Measurements from ENCODE around the gene MS4A8. TPM values are rescaled to one million over a fixed set of nuclear protein-coding genes. Genes with fewer than 3 reads are reported as not detected.

The MS4A8 gene
- total RNA-seq, 1 donor from 2014 or later = not detected

- no peak overlapping the region for H3K4me3 Mint-ChIP-seq (ENCODE audit: unreplicated experiment)
- peaks cover 15% of the 10 kb centered on the region for H3K27me3 Mint-ChIP-seq (ENCODE audit: unreplicated experiment)
- no peak overlapping the region for H3K27ac Mint-ChIP-seq (ENCODE audit: unreplicated experiment)
These were observed 20.0 kb downstream of the MS4A8 start for GRCh38 chr11:60719391-60719790.

GRCh38 chr11:60720460-60720859, 21.0 kb downstream of the MS4A8 start:
- no peaks in the 10 kb centered on the region for H3K9me3 Mint-ChIP-seq (ENCODE audit: unreplicated experiment)
- no peaks in the 10 kb centered on the region for H3K4me1 Mint-ChIP-seq (ENCODE audit: unreplicated experiment)
- H3K27ac Mint-ChIP-seq (ENCODE audit: unreplicated experiment) = no peak overlapping the region
- DNase-seq (ENCODE audit: extremely low spot score, unreplicated experiment) = no peak
- no peaks in the 10 kb centered on the region for H3K36me3 Mint-ChIP-seq (ENCODE audit: unreplicated experiment)
- no peak overlapping the region for H3K4me3 Mint-ChIP-seq (ENCODE audit: unreplicated experiment)
- TF ChIP-seq CTCF (IDR thresholded peaks at IDR 0.05) = no peak
- H3K27me3 Mint-ChIP-seq (ENCODE audit: unreplicated experiment) = peaks cover 15% of the 10 kb centered on the region

More at GRCh38 chr11:60719391-60719790, 20.0 kb downstream of the MS4A8 start:
- Mint-ChIP-seq H3K4me1 (ENCODE audit: unreplicated experiment) (no peaks in the 10 kb centered on the region), H3K9me3 (ENCODE audit: unreplicated experiment) (no peaks in the 10 kb centered on the region), H3K36me3 (ENCODE audit: unreplicated experiment) (no peaks in the 10 kb centered on the region)
- no peak for DNase-seq (ENCODE audit: extremely low spot score, unreplicated experiment)
- no peak for TF ChIP-seq CTCF (IDR thresholded peaks at IDR 0.05)

GRCh38 chr11:60724420-60724819, 25.0 kb downstream of the MS4A8 start, which contains the start of gene MS4A18:
Gene MS4A18 (plus strand): TSS chr11:60724720.
- H3K4me3 Mint-ChIP-seq (ENCODE audit: unreplicated experiment) = no peak within 1 kb of the TSS
- peaks cover 16% of the 10 kb centered on the region for H3K27me3 Mint-ChIP-seq (ENCODE audit: unreplicated experiment)
- TF ChIP-seq CTCF (IDR thresholded peaks at IDR 0.05) = no peak
- no peaks in the 10 kb centered on the region for H3K4me1 Mint-ChIP-seq (ENCODE audit: unreplicated experiment)
- no peak for DNase-seq (ENCODE audit: extremely low spot score, unreplicated experiment)
- H3K9me3 Mint-ChIP-seq (ENCODE audit: unreplicated experiment) = no peaks in the 10 kb centered on the region
- no peak within 1 kb of the TSS for H3K27ac Mint-ChIP-seq (ENCODE audit: unreplicated experiment)
- H3K36me3 Mint-ChIP-seq (ENCODE audit: unreplicated experiment) = no peaks in the 10 kb centered on the region

- TF ChIP-seq CTCF (IDR thresholded peaks at IDR 0.05) = no peak
- H3K4me3 Mint-ChIP-seq (ENCODE audit: unreplicated experiment) = no peak overlapping the region
- H3K36me3 Mint-ChIP-seq (ENCODE audit: unreplicated experiment) = no peaks in the 10 kb centered on the region
- H3K27ac Mint-ChIP-seq (ENCODE audit: unreplicated experiment) = no peak overlapping the region
- no peaks in the 10 kb centered on the region for H3K9me3 Mint-ChIP-seq (ENCODE audit: unreplicated experiment)
- DNase-seq (ENCODE audit: extremely low spot score, unreplicated experiment) = no peak
- H3K4me1 Mint-ChIP-seq (ENCODE audit: unreplicated experiment) = no peaks in the 10 kb centered on the region
- peaks cover 19% of the 10 kb centered on the region for H3K27me3 Mint-ChIP-seq (ENCODE audit: unreplicated experiment)
These were observed 26.2 kb downstream of the MS4A8 start for GRCh38 chr11:60725592-60725991.

- no peak for TF ChIP-seq CTCF (IDR thresholded peaks at IDR 0.05)
- H3K27me3 Mint-ChIP-seq (ENCODE audit: unreplicated experiment) = peaks cover 18% of the 10 kb centered on the region
- DNase-seq (ENCODE audit: extremely low spot score, unreplicated experiment) = no peak
- no peak overlapping the region for H3K27ac Mint-ChIP-seq (ENCODE audit: unreplicated experiment)
- no peaks in the 10 kb centered on the region for H3K9me3 Mint-ChIP-seq (ENCODE audit: unreplicated experiment)
- no peak overlapping the region for H3K4me3 Mint-ChIP-seq (ENCODE audit: unreplicated experiment)
- H3K36me3 Mint-ChIP-seq (ENCODE audit: unreplicated experiment) = no peaks in the 10 kb centered on the region
- no peaks in the 10 kb centered on the region for H3K4me1 Mint-ChIP-seq (ENCODE audit: unreplicated experiment)
These were observed 32.2 kb downstream of the MS4A8 start for GRCh38 chr11:60731586-60731985.

Data from osteocyte (in vitro differentiated cells).